DOHH2 (cell line): Measurements from ENCODE around the gene PORCN.

Experiments
- H3F3A ChIP-seq: fragments of 200-600 bp; sonication (generic), shearing (Covaris generic); 2 replicates; pipeline ENCODE4 v1.6.0; 2016; ENCODE audit warnings: antibody characterized with exemption, mild to moderate bottlenecking; ENCODE audit not compliant: control insufficient read depth, insufficient read depth
- H3K27ac ChIP-seq: fragments of 200-600 bp; sonication (generic); 2 replicates; pipeline ENCODE4 v1.5.1; 2014; ENCODE audit warnings: low read depth, mild to moderate bottlenecking, low read length, moderate library complexity
- H3K27me3 ChIP-seq: fragments of 200-600 bp; sonication (generic); 2 replicates; pipeline ENCODE4 v1.6.1; 2014; ENCODE audit warnings: mild to moderate bottlenecking, low read length, mixed read lengths; ENCODE audit not compliant: control insufficient read depth
- H3K36me3 ChIP-seq: fragments of 200-600 bp; sonication (generic); 2 replicates; pipeline ENCODE4 v1.6.1; 2014; ENCODE audit warnings: mild to moderate bottlenecking, low read length, moderate library complexity, mixed read lengths; ENCODE audit not compliant: control insufficient read depth
- H3K4me1 ChIP-seq: fragments of 200-600 bp; sonication (generic); 2 replicates; pipeline ENCODE4 v1.6.1; 2014; ENCODE audit warnings: mild to moderate bottlenecking, low read length, mixed read lengths; ENCODE audit not compliant: control insufficient read depth
- H3K4me2 ChIP-seq: fragments of 200-600 bp; sonication (generic); 2 replicates; pipeline ENCODE4 v1.6.0; 2014; ENCODE audit warnings: mild to moderate bottlenecking, low read length, moderate library complexity
- H3K4me3 ChIP-seq: fragments of 200-600 bp; sonication (generic); 2 replicates; pipeline ENCODE4 v1.5.1; 2014; ENCODE audit warnings: mild to moderate bottlenecking, low read length, mixed read lengths
- H3K79me2 ChIP-seq: fragments of 200-600 bp; sonication (generic); 2 replicates; pipeline ENCODE4 v1.6.1; 2014; ENCODE audit warnings: mild to moderate bottlenecking, low read length, mixed read lengths; ENCODE audit not compliant: control insufficient read depth
- H3K9me2 ChIP-seq: fragments of 200-600 bp; sonication (generic); replicated peaks from 2 replicates; pipeline ENCODE4 v1.6.1; 2014; ENCODE audit warnings: mild to moderate bottlenecking, low read length, mixed read lengths; ENCODE audit not compliant: control insufficient read depth
- H3K9me3 ChIP-seq: fragments of 200-600 bp; sonication (generic); 2 replicates; pipeline ENCODE4 v1.6.1; 2014; ENCODE audit warnings: antibody characterized with exemption, low read length, mixed read lengths; ENCODE audit not compliant: control insufficient read depth, insufficient read depth
- H4K20me1 ChIP-seq: fragments of 200-600 bp; sonication (generic); 2 replicates; pipeline ENCODE4 v1.6.0; 2014; ENCODE audit warnings: low read depth, mild to moderate bottlenecking, antibody characterized with exemption, low read length, moderate library complexity; ENCODE audit not compliant: control insufficient read depth, insufficient read depth
- EZH2phosphoT487 ChIP-seq: fragments of 200-600 bp; sonication (generic); IDR thresholded peaks from 2 replicates; pipeline ENCODE4 v1.6.1; 2017; ENCODE audit warnings: borderline replicate concordance, mild to moderate bottlenecking, antibody characterized with exemption, low read length, moderate library complexity, mixed read lengths
- TF ChIP-seq, protein P1 (sequence below): fragments of 200-600 bp; sonication (generic); IDR thresholded peaks from one replicate; pipeline ENCODE4 v1.5.1; 2014; ENCODE audit warnings: antibody characterized with exemption, mild to moderate bottlenecking, low read depth, low read length; ENCODE audit not compliant: poor library complexity, severe bottlenecking

Gene PORCN

DNA sequence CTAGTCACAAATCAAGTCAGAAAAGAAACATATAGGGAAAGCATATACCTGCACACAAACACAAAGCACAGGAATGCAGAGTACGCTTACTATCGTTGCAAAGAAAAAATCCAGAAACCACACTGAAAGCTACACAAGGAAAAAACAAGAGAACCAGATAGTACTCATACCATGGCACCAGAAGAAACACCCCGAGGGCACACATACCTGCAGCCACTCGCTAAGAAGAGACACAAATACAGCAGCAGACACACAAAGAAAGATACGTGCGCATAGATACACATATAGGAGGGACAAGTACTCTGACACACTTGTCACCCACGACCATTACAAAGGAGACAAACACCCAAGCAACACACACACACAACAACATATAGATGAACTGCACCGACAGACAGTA, 37.3 kb upstream of the PORCN start:
- peaks cover 16% of the 10 kb centered on the region for H3K36me3 ChIP-seq
- no peak overlapping the region for H3K27ac ChIP-seq
- H3K9me3 ChIP-seq: no peaks in the 10 kb centered on the region
- no peaks in the 10 kb centered on the region for H3K9me2 ChIP-seq
- H3K4me1 ChIP-seq: peaks cover 27% of the 10 kb centered on the region
- no peaks in the 10 kb centered on the region for H3K27me3 ChIP-seq
- TF ChIP-seq, protein P1, sequence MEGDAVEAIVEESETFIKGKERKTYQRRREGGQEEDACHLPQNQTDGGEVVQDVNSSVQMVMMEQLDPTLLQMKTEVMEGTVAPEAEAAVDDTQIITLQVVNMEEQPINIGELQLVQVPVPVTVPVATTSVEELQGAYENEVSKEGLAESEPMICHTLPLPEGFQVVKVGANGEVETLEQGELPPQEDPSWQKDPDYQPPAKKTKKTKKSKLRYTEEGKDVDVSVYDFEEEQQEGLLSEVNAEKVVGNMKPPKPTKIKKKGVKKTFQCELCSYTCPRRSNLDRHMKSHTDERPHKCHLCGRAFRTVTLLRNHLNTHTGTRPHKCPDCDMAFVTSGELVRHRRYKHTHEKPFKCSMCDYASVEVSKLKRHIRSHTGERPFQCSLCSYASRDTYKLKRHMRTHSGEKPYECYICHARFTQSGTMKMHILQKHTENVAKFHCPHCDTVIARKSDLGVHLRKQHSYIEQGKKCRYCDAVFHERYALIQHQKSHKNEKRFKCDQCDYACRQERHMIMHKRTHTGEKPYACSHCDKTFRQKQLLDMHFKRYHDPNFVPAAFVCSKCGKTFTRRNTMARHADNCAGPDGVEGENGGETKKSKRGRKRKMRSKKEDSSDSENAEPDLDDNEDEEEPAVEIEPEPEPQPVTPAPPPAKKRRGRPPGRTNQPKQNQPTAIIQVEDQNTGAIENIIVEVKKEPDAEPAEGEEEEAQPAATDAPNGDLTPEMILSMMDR: no peak
- TF ChIP-seq EZH2phosphoT487: no peak
- H4K20me1 ChIP-seq: no peaks in the 10 kb centered on the region
- no peak overlapping the region for H3K4me3 ChIP-seq
- peaks cover 48% of the 10 kb centered on the region for H3K79me2 ChIP-seq
- no peak overlapping the region for H3K4me2 ChIP-seq
- H3F3A ChIP-seq: no peaks in the 10 kb centered on the region

DNA sequence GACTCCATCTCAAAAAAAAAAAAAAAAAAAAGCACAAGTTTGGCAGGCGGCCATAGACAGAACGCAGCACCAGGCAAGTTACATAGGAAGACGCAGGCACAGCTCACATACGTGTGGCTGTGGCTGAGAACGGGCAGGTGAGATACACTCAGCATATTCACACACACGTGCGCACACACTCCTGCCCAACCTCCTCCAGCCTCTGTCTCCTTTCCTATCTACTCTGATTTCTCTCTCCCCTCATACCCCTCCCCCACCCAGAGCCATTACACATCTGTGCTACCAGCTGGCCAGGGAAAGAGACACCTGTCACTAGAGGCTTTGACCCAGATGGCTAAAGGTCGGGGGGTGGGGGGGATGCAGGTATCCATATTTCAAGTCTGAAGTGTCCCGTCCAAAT, 36.6 kb upstream of the PORCN start:
- H3K4me3 ChIP-seq: no peak overlapping the region
- H3K9me2 ChIP-seq: no peaks in the 10 kb centered on the region
- H4K20me1 ChIP-seq: 0 out of 2 replicates have a peak, but pooled peaks cover 4% of the 10 kb centered on the region
- H3K36me3 ChIP-seq: peaks cover 10% of the 10 kb centered on the region; the same call in 1 of the 2 replicates
- H3K27ac ChIP-seq: no peak overlapping the region
- no peak overlapping the region for H3K4me2 ChIP-seq
- no peaks in the 10 kb centered on the region for H3K27me3 ChIP-seq
- H3K9me3 ChIP-seq: no peaks in the 10 kb centered on the region
- TF ChIP-seq, protein P1: no peak
- TF ChIP-seq EZH2phosphoT487: no peak
- H3K4me1 ChIP-seq: peaks cover 24% of the 10 kb centered on the region
- H3F3A ChIP-seq: no peaks in the 10 kb centered on the region
- H3K79me2 ChIP-seq: peaks cover 48% of the 10 kb centered on the region

DNA sequence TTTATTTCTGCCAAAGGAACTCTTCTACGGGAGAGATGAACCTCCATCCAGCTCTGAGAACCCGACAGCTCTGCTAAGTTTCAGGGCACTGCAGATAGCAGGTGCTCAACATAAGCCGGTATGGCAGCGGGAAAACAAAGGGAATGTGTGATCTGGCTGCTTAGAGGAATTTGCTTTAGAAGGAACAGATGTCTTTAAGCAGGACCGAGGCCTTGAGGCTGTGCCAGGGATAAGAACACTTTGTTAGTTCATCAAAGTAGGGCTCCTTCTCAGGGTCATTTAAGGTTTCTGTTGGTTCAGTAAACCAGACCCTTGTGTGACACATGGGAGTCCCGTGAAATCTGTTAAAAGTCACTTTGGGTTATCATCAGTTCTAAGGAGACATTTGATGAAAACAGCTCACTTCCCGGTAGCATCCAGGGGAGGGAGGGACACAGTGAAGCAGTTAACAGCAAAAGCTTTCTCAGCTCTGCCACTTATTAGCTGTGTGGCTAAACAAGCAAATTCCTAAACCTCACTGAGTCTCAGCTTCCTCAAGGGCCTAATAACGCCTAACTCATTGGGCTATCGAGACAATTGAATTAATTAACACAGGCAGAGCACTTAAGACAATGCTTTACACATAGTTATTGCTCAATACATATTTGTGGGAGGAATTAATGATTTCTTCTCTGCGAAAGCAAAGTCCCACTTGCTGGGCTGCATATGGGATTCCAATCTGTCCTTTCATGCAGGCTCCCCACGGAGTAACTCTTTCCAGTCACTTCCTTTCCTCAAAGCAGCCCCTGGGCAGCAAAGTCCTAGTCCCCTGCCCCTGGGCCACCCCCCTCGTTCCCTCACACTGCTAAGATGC, 35.7 kb upstream of the PORCN start:
- Histone ChIP-seq H3F3A (no peaks in the 10 kb centered on the region), H3K9me2 (no peaks in the 10 kb centered on the region), H3K4me1 (peaks cover 22% of the 10 kb centered on the region), H3K4me3 (no peak overlapping the region), H3K27me3 (no peaks in the 10 kb centered on the region), H3K79me2 (peaks cover 48% of the 10 kb centered on the region), H3K4me2 (no peak overlapping the region), H4K20me1 (0 out of 2 replicates have a peak, but pooled peaks cover 4% of the 10 kb centered on the region), H3K27ac (no peak overlapping the region), H3K9me3 (no peaks in the 10 kb centered on the region), H3K36me3 (peaks cover 10% of the 10 kb centered on the region)
- no peak for TF ChIP-seq EZH2phosphoT487
- TF ChIP-seq, protein P1: no peak
